Activated naive CD4-positive, alpha-beta T cell treated with anti-CD3 and anti-CD28 coated beads, Interleukin-2, amount 10 ng/mL, durations not matched to agents 7 days and 5 days (primary cell): ENCODE measurements around the gene BCL10.
"Not testable (repeated sequence)": the region's sequence is repeated elsewhere in the genome, so short reads cannot be mapped to it uniquely, and the experiment has no call there.

Source experiments
- CTCF ChIA-PET: fragments of 350-600 bp; sonication (Branson Sonifier 250); formaldehyde crosslinking; loops from one replicate; lab custom pipeline; 2021; ENCODE audit warnings: antibody characterized with exemption; lab: Charles Lee
- DNase-seq: peaks from one replicate; pipeline ENCODE4 v3.0.0-alpha.2; 2020
- H3K27ac Mint-ChIP-seq: one replicate; pipeline ENCODE4 v1.8.0; 2021; ENCODE audit warnings: mild to moderate bottlenecking, moderate library complexity, mixed read lengths
- H3K27me3 Mint-ChIP-seq: one replicate; pipeline ENCODE4 v1.8.0; 2021; ENCODE audit warnings: mild to moderate bottlenecking, mixed read lengths
- H3K36me3 Mint-ChIP-seq: one replicate; pipeline ENCODE4 v1.8.0; 2021; ENCODE audit warnings: mixed read lengths
- H3K4me1 Mint-ChIP-seq: one replicate; pipeline ENCODE4 v1.8.0; 2021; ENCODE audit warnings: mixed read lengths
- H3K4me3 Mint-ChIP-seq: one replicate; pipeline ENCODE4 v1.8.0; 2021; ENCODE audit warnings: mild to moderate bottlenecking, moderate library complexity, mixed read lengths
- H3K9me3 Mint-ChIP-seq: one replicate; pipeline ENCODE4 v1.8.0; 2021; ENCODE audit warnings: mixed read lengths

BCL10 gene

DNA sequence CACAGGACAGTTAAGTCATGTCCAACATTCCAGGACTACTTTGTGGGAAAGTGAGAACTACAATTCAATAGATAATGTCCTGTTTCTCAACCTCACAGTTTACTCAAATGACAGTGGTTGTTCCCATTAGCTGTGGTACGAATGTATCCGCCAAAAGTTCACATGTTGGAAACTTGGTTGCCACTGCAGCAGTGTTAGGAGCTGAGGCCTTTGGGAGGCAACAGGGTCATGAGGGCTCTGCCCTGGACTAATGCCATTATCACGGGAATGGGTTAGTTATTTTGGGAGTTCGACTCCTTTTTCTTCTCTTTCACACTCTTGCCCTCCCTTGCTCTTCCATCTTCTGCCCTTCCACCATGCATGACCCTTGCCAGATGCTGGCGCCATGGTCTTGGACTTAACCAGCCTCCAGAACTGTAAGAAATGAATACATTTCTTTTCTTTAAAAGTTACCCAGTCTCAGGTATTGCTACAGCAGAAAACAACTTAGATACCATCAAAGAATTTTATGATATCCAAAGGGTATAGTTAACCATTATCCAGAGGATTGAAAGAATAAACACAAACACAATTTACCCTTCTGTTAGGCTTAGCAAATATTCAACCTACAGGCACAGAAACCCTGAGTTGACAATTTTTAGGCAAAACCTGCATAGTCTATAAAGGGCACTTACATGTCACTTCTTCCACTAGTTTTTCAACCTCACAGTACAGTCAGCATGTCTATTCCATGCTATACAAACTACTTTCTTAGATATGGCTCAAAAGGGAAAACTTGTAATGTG lies 7.4 kb downstream of the BCL10 start:
- Mint-ChIP-seq H3K4me1 (peaks cover 22% of the 10 kb centered on the region), H3K27ac (no peak overlapping the region), H3K36me3 (peaks cover 51% of the 10 kb centered on the region), H3K9me3 (no peaks in the 10 kb centered on the region), H3K4me3 (no peak overlapping the region), H3K27me3 (no peaks in the 10 kb centered on the region)
- CTCF ChIA-PET, result no interaction called here
- DNase-seq, result no peak

DNA sequence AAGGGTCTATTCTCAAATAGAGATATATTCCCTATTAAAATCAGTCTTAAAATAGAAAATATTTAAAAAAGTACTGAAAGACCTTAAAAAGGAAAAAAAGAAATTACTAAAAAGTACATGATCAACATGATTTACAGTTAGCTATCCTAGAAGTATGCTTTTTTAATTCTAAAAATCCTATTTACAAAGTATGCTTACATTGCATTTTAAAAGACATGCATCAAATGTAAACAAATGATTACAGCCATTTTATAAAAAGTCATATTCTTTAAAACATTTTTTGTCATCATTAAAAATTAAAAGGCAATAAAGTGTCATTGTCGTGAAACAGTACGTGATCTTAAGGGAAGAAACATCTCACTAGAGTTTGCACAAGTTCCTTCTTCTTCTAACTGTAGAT lies 9.1 kb downstream of the BCL10 start:
- Mint-ChIP-seq H3K36me3 (peaks cover 47% of the 10 kb centered on the region), H3K27ac (no peak overlapping the region), H3K4me1 (peaks cover 8% of the 10 kb centered on the region), H3K27me3 (no peaks in the 10 kb centered on the region), H3K9me3 (no peaks in the 10 kb centered on the region), H3K4me3 (no peak overlapping the region)
- no peak for DNase-seq
- CTCF ChIA-PET, result no interaction called here

DNA sequence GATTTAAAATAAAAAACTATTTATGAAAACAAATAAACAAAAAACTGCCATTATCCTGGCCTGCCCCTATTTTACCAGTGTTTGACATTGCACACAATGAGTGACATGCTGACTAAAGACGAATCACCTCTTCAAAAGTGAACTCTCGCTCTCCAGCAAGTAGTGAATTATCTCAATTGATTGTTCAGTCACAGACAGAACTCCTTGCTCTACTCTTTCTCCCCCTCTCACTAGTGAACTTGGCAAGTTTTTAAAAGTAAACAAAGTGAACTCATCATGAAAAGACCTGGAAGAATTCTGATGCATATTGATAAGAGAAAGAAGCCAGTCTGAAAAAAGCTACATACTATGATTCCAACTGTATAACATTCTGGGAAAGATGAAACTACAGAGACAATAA lies 12.3 kb downstream of the BCL10 start:
- no peak for DNase-seq
- Mint-ChIP-seq H3K36me3 (peaks cover 39% of the 10 kb centered on the region), H3K4me3 (no peak overlapping the region)

DNA sequence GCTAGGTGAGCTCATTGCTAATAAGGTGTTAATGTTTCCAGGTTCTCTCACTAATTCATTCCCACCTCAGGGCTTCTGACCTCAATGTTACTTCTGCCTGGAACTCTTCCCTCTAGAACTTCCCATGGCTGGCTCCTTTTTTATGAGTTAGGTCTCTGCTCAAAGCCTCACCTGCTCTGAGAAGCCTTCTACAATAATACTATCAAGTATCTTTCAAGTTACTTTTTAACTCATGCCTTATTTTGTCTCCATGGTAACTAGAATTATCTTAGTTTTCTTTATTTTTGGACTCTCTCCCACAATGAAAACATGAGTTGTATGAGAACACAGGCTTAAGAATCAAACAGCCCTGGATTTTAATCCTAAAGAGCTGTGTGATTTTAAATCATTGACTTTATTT lies 13.4 kb downstream of the BCL10 start:
- no peaks in the 10 kb centered on the region for H3K9me3 Mint-ChIP-seq
- no peak for DNase-seq
- H3K4me1 Mint-ChIP-seq, result peaks cover 19% of the 10 kb centered on the region
- H3K4me3 Mint-ChIP-seq, result no peak overlapping the region
- peaks cover 40% of the 10 kb centered on the region for H3K36me3 Mint-ChIP-seq
- no peak overlapping the region for H3K27ac Mint-ChIP-seq
- CTCF ChIA-PET, result interaction anchor here (1.1 to 1.2 kb wide), 2 partner anchors 13 to 318 kb away, joined by 3 to 5 read pairs; partner anchors contain the start of gene BCL10
- H3K27me3 Mint-ChIP-seq, result no peaks in the 10 kb centered on the region

More for the DNA sequence above, 12.3 kb downstream of the BCL10 start:
- CTCF ChIA-PET, result interaction anchor here (1.2 kb wide), 1 partner anchor 319 kb away, joined by 5 read pairs; no protein-coding TSS in a partner anchor
- H3K4me1 Mint-ChIP-seq, result peaks cover 11% of the 10 kb centered on the region
- no peaks in the 10 kb centered on the region for H3K9me3 Mint-ChIP-seq
- no peaks in the 10 kb centered on the region for H3K27me3 Mint-ChIP-seq
- H3K27ac Mint-ChIP-seq, result no peak overlapping the region

DNA sequence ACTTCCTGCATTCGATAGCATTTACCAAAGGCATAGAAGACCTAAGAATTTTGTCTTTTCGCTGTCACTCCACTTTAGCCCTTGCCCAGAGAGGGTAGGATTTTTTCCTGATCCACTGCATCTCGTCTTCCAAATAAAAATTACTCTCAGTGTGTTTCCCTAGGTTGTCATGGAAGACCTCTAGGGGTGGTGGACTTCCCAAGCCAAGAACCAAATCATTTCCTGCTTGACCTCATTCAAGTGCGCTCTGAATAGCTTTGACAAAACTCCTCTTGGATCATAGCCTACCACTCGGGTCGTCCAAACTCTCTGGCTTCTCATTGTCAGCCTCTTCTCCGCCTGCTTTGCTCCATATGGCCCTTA lies 16.5 kb downstream of the BCL10 start:
- peak overlapping the region; percentile 97 for H3K4me3 Mint-ChIP-seq
- CTCF ChIA-PET, result interaction anchor here (0.7 to 15.6 kb wide), 20 partner anchors 12 to 319 kb away, joined by 3 to 206 read pairs (median 5); partner anchors contain the start of genes BCL10 and SYDE2
- peaks cover 46% of the 10 kb centered on the region for H3K36me3 Mint-ChIP-seq
- H3K9me3 Mint-ChIP-seq, result no peaks in the 10 kb centered on the region
- peaks cover 37% of the 10 kb centered on the region for H3K4me1 Mint-ChIP-seq
- no peaks in the 10 kb centered on the region for H3K27me3 Mint-ChIP-seq
- no peak for DNase-seq
- H3K27ac Mint-ChIP-seq, result peak overlapping the region; percentile 58

DNA sequence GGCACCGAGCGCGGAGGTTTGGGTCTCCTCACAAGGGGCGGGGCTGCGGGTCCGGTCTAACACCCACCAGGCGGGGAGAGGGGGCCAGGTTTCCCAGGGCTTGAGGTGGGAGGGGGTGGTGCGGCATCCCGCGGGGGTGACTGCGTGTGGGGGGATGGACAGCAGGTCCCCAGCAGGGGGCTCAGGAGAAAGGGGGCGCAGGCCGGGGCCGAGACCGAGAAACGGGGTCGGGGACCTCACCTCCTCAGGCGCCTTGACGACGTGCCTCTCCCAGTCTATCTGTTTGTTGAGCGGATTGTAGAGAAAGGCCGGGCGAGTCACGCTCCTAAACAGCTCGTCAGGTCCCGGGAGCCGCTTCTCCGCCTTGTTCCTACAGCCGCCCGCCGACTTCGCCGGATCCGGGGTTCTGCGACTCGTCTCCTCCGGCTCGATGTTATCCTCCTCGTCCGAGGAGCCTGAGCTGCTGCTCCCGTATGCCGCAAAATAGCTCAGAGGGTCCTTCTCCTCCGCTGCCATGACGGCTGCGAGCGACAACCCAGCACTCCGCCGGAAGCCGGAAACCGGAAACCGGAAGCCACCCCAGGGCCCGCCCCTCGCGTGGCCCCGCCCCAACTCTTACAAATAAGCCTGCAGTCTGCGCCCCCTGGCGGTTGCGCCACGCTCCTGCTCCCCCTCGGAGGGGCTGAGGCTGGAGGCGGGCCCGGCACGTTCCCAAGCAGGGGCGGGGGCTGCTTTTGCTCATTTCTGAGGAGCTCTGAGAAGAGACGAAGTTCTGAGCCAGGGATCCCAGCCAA lies 17.1 kb downstream of the BCL10 start, which contains the start of gene C1orf52:
TSS of gene C1orf52 (minus strand) at position 545 of the 794 bp plus-strand sequence. CDS start at position 516, 29 bp downstream.
- peak within 1 kb of the TSS; percentile 97 for H3K4me3 Mint-ChIP-seq
- H3K4me1 Mint-ChIP-seq, result peaks cover 39% of the 10 kb centered on the region
- no peaks in the 10 kb centered on the region for H3K27me3 Mint-ChIP-seq
- peak within 1 kb of the TSS; percentile 94 for H3K27ac Mint-ChIP-seq
- DNase-seq, result peak; percentile 96
- CTCF ChIA-PET, result interaction anchor here (0.7 to 15.6 kb wide), 29 partner anchors 10 to 318 kb away, joined by 3 to 206 read pairs (median 4); partner anchors contain the start of genes BCL10 and SYDE2
- peaks cover 43% of the 10 kb centered on the region for H3K36me3 Mint-ChIP-seq
- no peaks in the 10 kb centered on the region for H3K9me3 Mint-ChIP-seq

DNA sequence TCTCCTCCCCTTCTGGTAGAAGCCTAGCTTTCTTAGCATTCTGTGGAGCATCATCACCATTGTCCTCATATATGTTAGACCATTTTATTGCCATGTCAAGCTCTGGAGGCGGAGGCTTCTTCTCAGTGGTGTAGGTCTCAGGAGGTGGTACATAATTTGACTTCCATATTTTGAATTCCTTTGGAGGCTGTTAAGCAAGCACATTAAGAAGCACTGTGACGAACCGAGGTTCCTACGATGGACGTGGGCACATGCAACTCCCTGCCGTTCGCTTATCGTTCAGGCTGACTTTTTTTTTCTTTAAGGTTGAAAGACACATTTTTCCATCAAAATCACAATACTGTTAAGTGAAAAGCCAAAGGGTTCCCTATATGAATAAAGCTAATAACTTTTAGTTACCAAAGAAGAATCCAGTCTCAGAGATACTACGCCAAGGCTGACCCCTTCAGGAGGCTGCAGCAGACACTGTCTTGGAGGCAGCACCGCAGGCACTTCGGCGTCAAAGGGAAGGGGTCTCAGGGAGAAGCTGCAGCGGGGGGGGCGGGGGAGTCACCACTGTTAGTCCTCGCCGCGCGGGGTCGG lies 17.8 kb downstream of the BCL10 start:
- DNase-seq, result no peak
- Mint-ChIP-seq H3K9me3 (no peaks in the 10 kb centered on the region), H3K4me1 (peaks cover 42% of the 10 kb centered on the region), H3K4me3 (peak overlapping the region; percentile 97), H3K27me3 (no peaks in the 10 kb centered on the region), H3K36me3 (peaks cover 42% of the 10 kb centered on the region), H3K27ac (peak overlapping the region; percentile 94)
- CTCF ChIA-PET, result interaction anchor here (0.7 to 15.6 kb wide), 26 partner anchors 9 to 317 kb away, joined by 3 to 206 read pairs (median 4); partner anchors contain the start of genes BCL10 and SYDE2

DNA sequence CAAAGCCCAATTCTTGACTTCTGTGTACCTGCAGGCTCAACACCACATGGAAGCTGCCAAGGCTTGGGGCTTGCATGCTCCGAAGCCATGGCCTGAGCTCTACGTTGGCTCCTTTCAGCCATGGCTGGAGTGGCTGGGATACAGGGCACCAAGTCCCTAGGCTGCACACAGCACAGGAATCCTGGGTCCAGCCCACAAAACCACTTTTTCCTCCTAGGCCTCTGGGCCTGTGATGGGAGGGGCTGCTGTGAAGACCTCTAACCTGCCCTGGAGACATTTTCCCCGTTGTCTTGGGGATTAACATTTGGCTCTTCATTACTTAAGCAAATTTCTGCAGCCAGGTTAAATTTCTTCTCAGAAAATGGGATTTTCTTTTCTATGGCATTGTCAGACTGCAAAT lies 27.4 kb downstream of the BCL10 start:
- DNase-seq, H3K4me3 Mint-ChIP-seq, H3K27ac Mint-ChIP-seq, H3K27me3 Mint-ChIP-seq, H3K9me3 Mint-ChIP-seq: not testable (repeated sequence)
- CTCF ChIA-PET, result interaction anchor here (1.2 to 15.6 kb wide), 4 partner anchors 9 to 305 kb away, joined by 3 to 206 read pairs (median 4); partner anchors contain the start of gene C1orf52
- Mint-ChIP-seq H3K36me3 (peaks cover 28% of the 10 kb centered on the region), H3K4me1 (peaks cover 14% of the 10 kb centered on the region)

DNA sequence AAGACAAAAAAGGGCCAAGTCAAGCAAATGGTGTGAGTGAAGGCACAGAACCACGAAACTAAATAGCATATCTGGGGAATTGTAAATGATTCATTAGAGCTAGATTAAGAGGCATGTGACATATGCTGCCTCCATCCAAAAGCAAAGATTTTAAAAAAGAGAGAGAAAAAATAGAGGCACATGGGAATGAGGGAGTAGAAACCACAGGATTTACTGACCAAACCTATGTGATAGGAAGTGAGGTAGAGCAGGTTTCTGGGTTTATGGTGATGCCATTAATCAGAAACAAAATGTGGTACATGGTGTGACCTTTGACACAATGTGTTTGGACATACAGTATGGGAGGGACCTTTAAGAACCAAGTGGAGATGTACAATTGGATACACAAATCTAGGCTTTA lies 30.5 kb downstream of the BCL10 start:
- DNase-seq, result no peak
- no peaks in the 10 kb centered on the region for H3K27me3 Mint-ChIP-seq
- H3K36me3 Mint-ChIP-seq, result peaks cover 17% of the 10 kb centered on the region
- peaks cover 4% of the 10 kb centered on the region for H3K9me3 Mint-ChIP-seq
- peaks cover 14% of the 10 kb centered on the region for H3K4me1 Mint-ChIP-seq
- no peak overlapping the region for H3K27ac Mint-ChIP-seq
- H3K4me3 Mint-ChIP-seq, result no peak overlapping the region
- CTCF ChIA-PET, result interaction anchor here (1.0 to 2.7 kb wide), 4 partner anchors 9 to 301 kb away, joined by 3 to 17 read pairs (median 7); no protein-coding TSS in a partner anchor

DNA sequence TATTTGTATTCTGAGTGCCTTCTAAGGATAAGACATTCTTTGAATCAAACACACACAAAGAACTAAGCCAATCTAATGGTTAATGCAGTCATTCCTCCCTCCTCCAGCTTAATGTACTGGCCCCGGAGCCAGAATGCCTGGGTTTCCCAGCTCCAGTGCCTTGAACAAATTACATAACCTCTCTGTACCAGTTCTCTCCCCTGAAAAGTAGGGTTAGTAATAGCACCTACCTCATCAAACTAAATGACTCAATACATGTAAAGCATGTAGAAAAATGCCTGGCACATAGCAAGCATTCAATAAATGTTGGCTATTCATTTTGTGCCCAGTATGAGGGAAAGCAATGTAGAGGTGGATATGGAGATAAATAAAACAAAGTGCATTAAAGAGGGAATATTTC lies 31.0 kb downstream of the BCL10 start:
- Mint-ChIP-seq H3K4me1 (peaks cover 18% of the 10 kb centered on the region), H3K27ac (no peak overlapping the region), H3K27me3 (no peaks in the 10 kb centered on the region), H3K36me3 (peaks cover 13% of the 10 kb centered on the region), H3K9me3 (peaks cover 4% of the 10 kb centered on the region), H3K4me3 (no peak overlapping the region)
- CTCF ChIA-PET, result interaction anchor here (0.9 to 2.7 kb wide), 3 partner anchors 10 to 300 kb away, joined by 3 to 17 read pairs (median 7); no protein-coding TSS in a partner anchor
- DNase-seq, result no peak

DNA sequence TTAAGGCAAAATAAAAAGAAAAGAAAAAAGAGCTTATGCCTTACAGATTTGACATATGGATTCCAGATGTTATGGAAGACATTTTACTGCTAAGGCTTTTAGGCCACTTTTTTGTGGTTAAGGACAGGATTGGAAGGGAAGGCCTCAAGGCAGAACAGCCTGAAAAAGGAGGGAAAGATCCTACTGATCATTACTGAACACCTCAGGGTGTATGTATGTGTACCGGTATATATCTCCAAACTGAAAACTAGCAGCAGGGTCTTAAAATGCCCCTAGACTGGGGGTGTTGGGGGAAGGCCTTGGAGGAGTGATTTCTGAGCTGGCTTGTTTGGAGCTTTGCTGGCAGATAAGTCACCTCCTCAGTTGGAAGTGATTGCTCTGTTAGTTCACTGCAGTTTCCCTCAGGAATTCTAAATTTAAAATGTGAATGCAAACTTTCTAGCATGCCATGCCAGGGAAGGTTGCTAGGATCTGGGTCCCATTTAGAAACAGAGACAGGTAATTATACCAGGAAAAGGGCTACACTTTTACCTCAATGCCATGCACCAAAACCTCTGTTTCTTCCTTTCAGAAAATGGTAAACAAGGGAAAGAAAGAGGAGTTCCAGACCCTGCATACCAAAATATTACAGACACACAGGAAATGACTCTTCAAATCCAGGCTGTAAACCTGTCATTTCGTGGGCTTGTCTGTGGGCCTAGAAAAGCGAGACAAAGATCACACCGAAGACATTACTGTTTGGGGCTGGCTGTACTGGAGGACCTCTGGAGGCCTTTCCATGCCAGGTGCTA lies 32.0 kb downstream of the BCL10 start:
- H3K4me1 Mint-ChIP-seq, result peaks cover 21% of the 10 kb centered on the region
- H3K27me3 Mint-ChIP-seq, result no peaks in the 10 kb centered on the region
- H3K36me3 Mint-ChIP-seq, result peaks cover 3% of the 10 kb centered on the region
- peaks cover 1% of the 10 kb centered on the region for H3K9me3 Mint-ChIP-seq
- CTCF ChIA-PET, result interaction anchor here (0.9 to 2.7 kb wide), 6 partner anchors 11 to 300 kb away, joined by 3 to 17 read pairs (median 6); partner anchors contain the start of gene C1orf52
- DNase-seq, result no peak
- H3K27ac Mint-ChIP-seq, result no peak overlapping the region
- H3K4me3 Mint-ChIP-seq, result no peak overlapping the region

DNA sequence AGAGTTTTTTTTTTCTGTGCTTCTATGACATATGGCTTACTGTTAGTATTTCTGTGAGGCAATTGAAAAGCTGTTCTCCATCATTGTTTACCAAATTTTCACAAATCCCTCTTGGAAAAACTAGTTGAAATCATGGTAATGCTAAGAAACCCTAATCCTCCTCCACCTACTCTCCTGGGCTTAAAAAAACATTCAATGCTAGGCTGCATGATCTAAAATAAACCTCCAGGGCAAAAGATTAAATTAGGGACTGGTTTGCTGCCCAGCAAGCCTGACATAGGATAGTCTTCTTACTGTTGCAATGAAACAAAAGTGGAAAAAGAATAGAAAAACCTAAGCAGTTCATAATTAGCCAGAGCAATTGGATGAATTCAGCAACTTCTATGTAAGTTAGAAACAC lies 33.1 kb downstream of the BCL10 start:
- no peaks in the 10 kb centered on the region for H3K27me3 Mint-ChIP-seq
- H3K4me1 Mint-ChIP-seq, result peaks cover 21% of the 10 kb centered on the region
- CTCF ChIA-PET, result interaction anchor here (1.3 to 2.1 kb wide), 3 partner anchors 11 to 298 kb away, joined by 6 to 8 read pairs (median 7); partner anchors contain the start of gene C1orf52
- H3K27ac Mint-ChIP-seq, result no peak overlapping the region
- no peaks in the 10 kb centered on the region for H3K36me3 Mint-ChIP-seq
- H3K9me3 Mint-ChIP-seq, result no peaks in the 10 kb centered on the region
- H3K4me3 Mint-ChIP-seq, result no peak overlapping the region
- no peak for DNase-seq

DNA sequence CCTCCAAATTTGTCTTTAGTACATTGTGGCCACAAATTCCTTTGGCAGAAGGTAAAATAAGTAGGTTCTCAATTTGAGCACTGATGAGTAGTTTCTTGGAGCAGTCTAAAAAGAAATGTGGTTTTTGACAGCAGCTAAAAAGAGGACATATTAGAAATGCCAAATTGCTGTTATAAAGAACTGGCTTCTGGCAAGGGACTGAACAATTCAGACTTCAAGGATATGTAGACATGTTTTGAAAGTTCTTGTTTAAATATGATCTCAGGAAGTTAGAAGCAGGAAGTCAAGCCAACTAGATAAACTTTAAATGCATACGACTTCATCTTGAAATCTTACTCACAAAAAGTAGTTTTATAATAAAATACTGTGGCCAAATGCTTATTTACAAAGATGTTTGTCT lies 35.8 kb downstream of the BCL10 start:
- Mint-ChIP-seq H3K36me3 (no peaks in the 10 kb centered on the region), H3K9me3 (no peaks in the 10 kb centered on the region), H3K27me3 (peaks cover 11% of the 10 kb centered on the region), H3K4me1 (peaks cover 21% of the 10 kb centered on the region), H3K27ac (peak overlapping the region; percentile 68), H3K4me3 (no peak overlapping the region)
- CTCF ChIA-PET, result interaction anchor here (0.8 to 1.9 kb wide), 14 partner anchors 12 to 299 kb away, joined by 3 to 27 read pairs (median 3); partner anchors contain the start of gene C1orf52
- DNase-seq, result no peak
